OCI-LY3 (cell line): ENCODE measurements around the gene AKAP4.

Experiments
- EZH2phosphoT487 ChIP-seq: fragments of 200-600 bp; shearing (Covaris generic); IDR thresholded peaks from 2 replicates; pipeline ENCODE4 v1.6.1; 2018; ENCODE audit warnings: antibody characterized with exemption, mixed run types, low read depth
- TF ChIP-seq, protein P1 (sequence below): fragments of 200-600, 300-600 bp; sonication (generic); IDR thresholded peaks from 2 replicates; pipeline ENCODE4 v1.5.1; 2014; ENCODE audit warnings: antibody characterized with exemption, low read length, low read depth

DNA sequence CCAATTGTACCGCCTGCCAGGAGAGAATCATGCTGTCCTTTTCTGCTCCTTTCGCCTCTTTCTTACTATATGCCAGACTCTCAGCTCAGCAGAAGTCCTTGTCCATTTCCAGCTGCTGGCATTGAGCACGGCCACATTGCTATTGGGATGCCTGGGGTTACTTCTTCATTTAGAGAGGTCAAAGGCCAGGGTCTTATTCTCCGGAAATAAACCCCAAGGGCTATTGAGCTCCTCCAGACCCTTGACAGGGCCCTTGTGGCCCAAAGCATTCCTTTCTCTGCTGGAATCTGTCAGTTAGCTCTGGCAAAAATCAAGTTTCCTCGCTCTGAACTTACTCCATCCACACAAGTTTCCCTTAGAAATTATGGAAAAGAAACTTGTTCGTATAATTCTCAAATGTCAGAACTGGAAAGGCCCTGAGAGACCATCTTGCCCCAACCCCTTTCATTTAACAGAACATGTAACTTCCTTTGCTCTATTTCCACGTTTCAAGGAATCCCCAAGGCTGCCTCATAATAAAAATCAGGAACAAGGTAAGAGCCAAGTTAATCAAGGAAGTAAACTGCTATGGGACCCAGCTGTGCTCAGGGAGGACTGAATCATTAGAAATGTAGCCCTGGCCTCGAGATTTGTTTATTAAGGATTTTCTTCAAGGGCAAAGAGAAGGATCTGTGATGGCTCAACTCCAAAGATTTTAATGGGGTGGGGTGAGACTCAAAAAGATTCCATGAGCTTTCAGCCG lies 11.8 kb downstream of the AKAP4 start:
- TF ChIP-seq EZH2phosphoT487, result no peak
- TF ChIP-seq, protein P1, sequence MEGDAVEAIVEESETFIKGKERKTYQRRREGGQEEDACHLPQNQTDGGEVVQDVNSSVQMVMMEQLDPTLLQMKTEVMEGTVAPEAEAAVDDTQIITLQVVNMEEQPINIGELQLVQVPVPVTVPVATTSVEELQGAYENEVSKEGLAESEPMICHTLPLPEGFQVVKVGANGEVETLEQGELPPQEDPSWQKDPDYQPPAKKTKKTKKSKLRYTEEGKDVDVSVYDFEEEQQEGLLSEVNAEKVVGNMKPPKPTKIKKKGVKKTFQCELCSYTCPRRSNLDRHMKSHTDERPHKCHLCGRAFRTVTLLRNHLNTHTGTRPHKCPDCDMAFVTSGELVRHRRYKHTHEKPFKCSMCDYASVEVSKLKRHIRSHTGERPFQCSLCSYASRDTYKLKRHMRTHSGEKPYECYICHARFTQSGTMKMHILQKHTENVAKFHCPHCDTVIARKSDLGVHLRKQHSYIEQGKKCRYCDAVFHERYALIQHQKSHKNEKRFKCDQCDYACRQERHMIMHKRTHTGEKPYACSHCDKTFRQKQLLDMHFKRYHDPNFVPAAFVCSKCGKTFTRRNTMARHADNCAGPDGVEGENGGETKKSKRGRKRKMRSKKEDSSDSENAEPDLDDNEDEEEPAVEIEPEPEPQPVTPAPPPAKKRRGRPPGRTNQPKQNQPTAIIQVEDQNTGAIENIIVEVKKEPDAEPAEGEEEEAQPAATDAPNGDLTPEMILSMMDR, result no peak
